H1 (cell line): ENCODE data around the gene KRT10. TPM values are rescaled to one million over a fixed set of nuclear protein-coding genes. Genes with fewer than 3 reads are reported as not detected.

Experiments
- CTCF ChIA-PET: fragments of 300-600 bp; sonication (Branson Sonifier 250); formaldehyde crosslinking; loops from one replicate; lab custom pipeline; 2021; ENCODE audit not compliant: partially characterized antibody; lab: Charles Lee
- POLR2A ChIA-PET: fragments of 300-600 bp; sonication (Branson Sonifier 250); formaldehyde crosslinking; loops from one replicate; lab custom pipeline; 2021; ENCODE audit warnings: inconsistent platforms; ENCODE audit not compliant: partially characterized antibody; lab: Charles Lee
- DNase-seq, 2 experiments: peaks; one replicate each; pipeline versions ENCODE4 v3.0.0 to v3.0.0-alpha.2; 2010 to 2022; ENCODE audit warnings: low spot score in 2 of 2, low read depth in 1 of 2, mixed read lengths in 1 of 2
- FAIRE-seq: peaks from 2 replicates; lab custom pipeline; 2011; peaks lifted over from hg19 to GRCh38; lab: Jason Lieb, UNC
- H2AFZ ChIP-seq: 2 replicates; pipeline ENCODE4 v1.8.1; 2012; ENCODE audit warnings: low read length, inconsistent platforms
- H2AK5ac ChIP-seq: 2 replicates; pipeline ENCODE4 v1.6.1; 2013; ENCODE audit warnings: low read depth, low read length
- H2BK120ac ChIP-seq: replicated peaks from 2 replicates; pipeline ENCODE3; 2013; ENCODE audit warnings: low read depth, low read length, inconsistent platforms
- H2BK12ac ChIP-seq: 2 replicates; pipeline ENCODE4 v1.6.1; 2013; ENCODE audit warnings: low read depth, low read length
- H2BK15ac ChIP-seq: 2 replicates; pipeline ENCODE4 v1.6.1; 2013; ENCODE audit warnings: low read length
- H2BK20ac ChIP-seq: 2 replicates; pipeline ENCODE4 v1.6.1; 2013; ENCODE audit warnings: low read length
- H2BK5ac ChIP-seq: 2 replicates; pipeline ENCODE4 v1.6.1; 2013; ENCODE audit warnings: low read depth, low read length
- H3K14ac ChIP-seq: 2 replicates; pipeline ENCODE4 v1.6.1; 2013; ENCODE audit warnings: inconsistent platforms; ENCODE audit not compliant: insufficient read length
- H3K18ac ChIP-seq: 2 replicates; pipeline ENCODE4 v1.6.1; 2013; ENCODE audit warnings: low read length; ENCODE audit errors: extremely low read depth
- H3K23ac ChIP-seq: 2 replicates; pipeline ENCODE4 v1.6.1; 2013; ENCODE audit warnings: inconsistent platforms; ENCODE audit not compliant: insufficient read length
- H3K23me2 ChIP-seq: 2 replicates; pipeline ENCODE4 v1.6.1; 2013; ENCODE audit warnings: low read depth, low read length
- H3K27ac ChIP-seq: 2 replicates; pipeline ENCODE4 v1.6.1; 2011; ENCODE audit warnings: low read depth, low read length, inconsistent platforms
- H3K27me3 ChIP-seq, 4 experiments: replicated peaks in 1 of 4; 1 replicate in 1 of 4; 2 replicates in 3 of 4; pipeline versions ENCODE4 v1.6.1 to v1.8.1; 2011 to 2013; ENCODE audit warnings: low read length in 3 of 4, mild to moderate bottlenecking in 3 of 4, inconsistent platforms in 2 of 4, mixed read lengths in 2 of 4, moderate library complexity in 1 of 4; ENCODE audit not compliant: control insufficient read depth in 3 of 4, insufficient read depth in 3 of 4; ENCODE audit errors: extremely low read depth in 1 of 4
- H3K36me3 ChIP-seq, 4 experiments: 2 replicates each; pipeline versions ENCODE4 v1.6.1 to v1.8.1; 2011 to 2013; ENCODE audit warnings: mild to moderate bottlenecking in 4 of 4, low read length in 3 of 4, moderate library complexity in 2 of 4, control low read depth in 1 of 4, inconsistent platforms in 1 of 4; ENCODE audit not compliant: insufficient read depth in 4 of 4, control insufficient read depth in 2 of 4
- H3K4ac ChIP-seq: replicated peaks from 2 replicates; pipeline ENCODE3; 2013; ENCODE audit warnings: low read length, low read depth, mixed read lengths, inconsistent platforms; ENCODE audit not compliant: insufficient read length
- H3K4me1 ChIP-seq, 4 experiments: replicated peaks in 1 of 4; 1 replicate in 1 of 4; 2 replicates in 3 of 4; pipeline versions ENCODE4 v1.6.1 to v1.8.1; 2011 to 2013; ENCODE audit warnings: low read length in 3 of 4, inconsistent platforms in 2 of 4, mixed read lengths in 1 of 4; ENCODE audit not compliant: insufficient read depth in 4 of 4, control insufficient read depth in 3 of 4
- H3K4me2 ChIP-seq, 2 experiments: 2 replicates each; pipeline versions ENCODE4 v1.6.1 to v1.8.1; 2011 to 2013; ENCODE audit warnings: low read depth in 2 of 2, low read length in 2 of 2, control low read depth in 1 of 2, inconsistent platforms in 1 of 2, mild to moderate bottlenecking in 1 of 2; ENCODE audit not compliant: insufficient read depth in 1 of 2
- H3K4me3 ChIP-seq, 4 experiments: fragments of 200-600, 300-600 bp in 1 of 4; sonication (generic), shearing (Covaris generic), sonication (Bioruptor Twin) in 1 of 4; 2 replicates each; pipeline versions ENCODE4 v1.5.1 to v1.8.1; 2011 to 2016; ENCODE audit warnings: low read length in 4 of 4, low read depth in 3 of 4, control low read depth in 2 of 4, inconsistent platforms in 2 of 4, mild to moderate bottlenecking in 2 of 4, mixed read lengths in 1 of 4, moderate library complexity in 1 of 4; ENCODE audit not compliant: insufficient read depth in 2 of 4; ENCODE audit errors: extremely low read depth in 1 of 4
- H3K56ac ChIP-seq: replicated peaks from 2 replicates; pipeline ENCODE3; 2013; ENCODE audit warnings: low read depth, mild to moderate bottlenecking, mixed read lengths, low read length, inconsistent platforms; ENCODE audit not compliant: insufficient read length
- H3K79me1 ChIP-seq: 2 replicates; pipeline ENCODE4 v1.6.1; 2013; ENCODE audit warnings: low read depth, low read length, control low read depth
- H3K79me2 ChIP-seq, 2 experiments: 2 replicates each; pipeline versions ENCODE4 v1.6.1 to v1.8.1; 2012 to 2013; ENCODE audit warnings: low read length in 2 of 2, mild to moderate bottlenecking in 2 of 2, inconsistent platforms in 1 of 2; ENCODE audit not compliant: insufficient read depth in 2 of 2, control insufficient read depth in 1 of 2
- H3K9ac ChIP-seq, 4 experiments: replicated peaks in 1 of 4; 1 replicate in 1 of 4; 2 replicates in 3 of 4; pipeline versions ENCODE4 v1.6.1 to v1.8.1; 2011 to 2013; ENCODE audit warnings: low read depth in 3 of 4, low read length in 3 of 4, control low read depth in 2 of 4, mild to moderate bottlenecking in 2 of 4, moderate library complexity in 2 of 4, inconsistent platforms in 1 of 4; ENCODE audit errors: extremely low read depth in 1 of 4
- H3K9me3 ChIP-seq, 2 experiments: 2 replicates each; pipeline versions ENCODE4 v1.6.1 to v1.8.1; 2012 to 2013; ENCODE audit warnings: mild to moderate bottlenecking in 2 of 2, moderate library complexity in 2 of 2, control low read depth in 1 of 2, inconsistent platforms in 1 of 2, low read depth in 1 of 2, low read length in 1 of 2, mixed read lengths in 1 of 2; ENCODE audit not compliant: insufficient read depth in 2 of 2
- H4K20me1 ChIP-seq, 2 experiments: replicated peaks in 1 of 2; 2 replicates each; pipeline versions ENCODE3 to v1.8.1; 2011 to 2013; ENCODE audit warnings: inconsistent platforms in 2 of 2, low read length in 2 of 2, mild to moderate bottlenecking in 1 of 2; ENCODE audit not compliant: insufficient read depth in 2 of 2, control insufficient read depth in 1 of 2
- H4K5ac ChIP-seq: 2 replicates; pipeline ENCODE4 v1.6.1; 2013; ENCODE audit warnings: low read length, low read depth, mixed read lengths, inconsistent platforms; ENCODE audit not compliant: insufficient read length
- H4K8ac ChIP-seq: 2 replicates; pipeline ENCODE4 v1.8.0; 2013; ENCODE audit warnings: mild to moderate bottlenecking, moderate library complexity, low read length, inconsistent platforms; ENCODE audit not compliant: insufficient read depth; ENCODE audit errors: extremely low read depth
- H4K91ac ChIP-seq: replicated peaks from 2 replicates; pipeline ENCODE3; 2013; ENCODE audit warnings: low read length, mixed read lengths, inconsistent platforms; ENCODE audit not compliant: insufficient read length
- POU5F1 ChIP-seq: IDR thresholded peaks from 2 replicates; pipeline ENCODE4 v1.6.1; 2011; ENCODE audit warnings: low read depth, mild to moderate bottlenecking, low read length, moderate library complexity
- USF2 ChIP-seq: IDR thresholded peaks from 2 replicates; pipeline ENCODE4 v1.6.1; 2011; ENCODE audit warnings: low read length, improper control_type of control experiment
- WGBS, 2 experiments: shearing (Covaris generic) in 1 of 2; methylation state at CpG; one replicate each; pipeline versions ENCODE4 v1.1.6 to v1.1.7; 2013 to 2015; ENCODE audit warnings: low lambda C conversion rate in 2 of 2, mixed read lengths in 2 of 2, inconsistent platforms in 1 of 2, low coverage in 1 of 2, missing lambda C conversion rate in 1 of 2; ENCODE audit not compliant: insufficient replicate concordance in 2 of 2, insufficient coverage in 1 of 2, insufficient read length in 1 of 2; ENCODE audit errors: extremely low coverage in 1 of 2, missing lambda C conversion rate in 1 of 2; 5-methylcytosine and 5-hydroxymethylcytosine counted together
- polyA plus RNA-seq, 7 experiments: library from polyadenylated mRNA; depleted of rRNA in 3 of 7; stranded (reverse) in 5 of 7; unstranded in 2 of 7; fragments of >200 nt in 5 of 7; fragments of 200-250 nt in 2 of 7; gene quantifications; 1 replicate in 5 of 7; 2 replicates in 1 of 7; 4 replicates in 1 of 7; pipeline versions ENCODE4 v1.2.1 to v1.2.3, GENCODE V29; 2011 to 2013; ENCODE audit warnings: missing spikeins in 2 of 7, mixed read lengths in 2 of 7
- total RNA-seq: library from RNA; stranded (reverse); fragmentation: NEBNext Ultra II Directional; extraction: Animal tissue kit (Norgen Biotek cat#: 25700); gene quantifications from 2 replicates; pipeline ENCODE4 v1.2.1, GENCODE V29; 2021

KRT10 gene
- total and polyA plus RNA-seq, 2 of the 8 experiments (the other 6 are each of a cell fraction or from before 2014, with no cell fraction given) = 3.5 to 39.4 TPM

- Histone ChIP-seq H3K4ac (no peak overlapping the region), H3K27ac (no peak overlapping the region), H3K18ac (no peak overlapping the region), H3K4me3 (no peak overlapping the region), H2BK20ac (no peak overlapping the region), H3K4me2 (no peak overlapping the region), H3K79me1 (no peaks in the 10 kb centered on the region), H3K27me3 (peaks cover 3 to 33% (median 9%) of the 10 kb centered on the region in 4 experiments), H2BK12ac (no peak overlapping the region), H2BK5ac (no peak overlapping the region), H3K14ac (no peak overlapping the region), H2BK120ac (no peak overlapping the region), H3K23me2 (no peaks in the 10 kb centered on the region; the same call in 1 of the 2 replicates), H4K5ac (no peak overlapping the region), H3K56ac (no peak overlapping the region), H2AFZ (no peak overlapping the region), H3K9me3 (no peaks in the 10 kb centered on the region), H4K8ac (no peak overlapping the region), H2AK5ac (no peak overlapping the region), H3K9ac (no peak overlapping the region), H2BK15ac (no peak overlapping the region), H3K36me3 (no peaks in the 10 kb centered on the region), H3K4me1 (peaks cover 0 to 3% (median 0%) of the 10 kb centered on the region in 4 experiments; a peak in 1 of 7 replicates), H3K79me2 (no peaks in the 10 kb centered on the region), H4K20me1 (peaks cover 0 to 2% of the 10 kb centered on the region in 2 experiments), H4K91ac (no peak overlapping the region), H3K23ac (no peak overlapping the region)
- WGBS, 2 experiments = 75% methylated on average over 2 of the region's 2 CpGs; no CpG with 5 or more reads in 1 of the 2 experiments
- FAIRE-seq = no peak
- TF ChIP-seq USF2 (no peak), POU5F1 (no peak)
- POLR2A ChIA-PET = no interaction called here
- CTCF ChIA-PET = interaction anchor here (0.6 kb wide), 1 partner anchor 772 kb away, joined by 3 read pairs; no protein-coding TSS in a partner anchor
- DNase-seq = no peak
These were observed 7.8 kb upstream of the KRT10 start for GRCh38 chr17:40830085-40830776.
